IPS-18c (cell line): ENCODE measurements around the gene DCAF17.
"Not testable (repeated sequence)": the region's sequence is repeated elsewhere in the genome, so short reads cannot be mapped to it uniquely, and the experiment has no call there.

ENCODE experiments used
- H3K4me3 ChIP-seq: 2 replicates; pipeline ENCODE4 v1.7.0; 2013; ENCODE audit warnings: low read depth, mild to moderate bottlenecking, low read length, moderate library complexity; ENCODE audit not compliant: insufficient read depth
- H3K9me3 ChIP-seq: one replicate; pipeline ENCODE4 v1.6.1; 2013; ENCODE audit warnings: mild to moderate bottlenecking, low read length, moderate library complexity; ENCODE audit not compliant: control insufficient read depth, insufficient read depth

Gene DCAF17

DNA sequence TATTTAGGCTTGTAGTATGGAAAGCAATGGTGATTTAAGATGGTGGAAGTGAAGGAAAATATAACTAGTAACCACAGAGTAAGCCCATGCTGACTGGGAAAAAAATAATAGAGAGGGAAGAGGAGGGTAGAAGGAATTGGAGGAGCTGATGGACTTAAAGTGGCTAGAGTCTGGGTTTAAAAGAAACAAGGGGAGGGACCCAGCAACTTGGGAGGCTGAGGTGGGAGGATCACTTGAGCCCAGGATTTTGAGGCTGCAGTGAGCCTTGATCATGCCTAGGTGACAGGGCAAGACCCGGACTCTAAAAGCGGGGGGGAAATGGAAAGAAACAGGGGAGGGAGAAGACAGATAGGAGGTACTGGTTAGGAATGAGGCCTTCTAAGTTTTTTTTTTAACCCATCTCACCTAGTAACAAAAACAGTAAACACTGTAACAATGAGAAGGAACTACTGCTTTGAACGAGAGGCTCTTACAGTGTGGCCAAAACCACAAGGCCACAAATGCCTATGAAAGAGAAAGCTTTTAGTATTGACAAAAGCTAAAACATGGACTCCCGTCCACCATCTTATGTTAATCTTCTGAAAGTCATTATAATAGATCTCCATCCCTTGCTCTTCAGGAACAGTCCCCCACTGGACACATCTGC, 26.9 kb upstream of the DCAF17 start:
- Histone ChIP-seq H3K9me3 (no peaks in the 10 kb centered on the region), H3K4me3 (no peak overlapping the region)

DNA sequence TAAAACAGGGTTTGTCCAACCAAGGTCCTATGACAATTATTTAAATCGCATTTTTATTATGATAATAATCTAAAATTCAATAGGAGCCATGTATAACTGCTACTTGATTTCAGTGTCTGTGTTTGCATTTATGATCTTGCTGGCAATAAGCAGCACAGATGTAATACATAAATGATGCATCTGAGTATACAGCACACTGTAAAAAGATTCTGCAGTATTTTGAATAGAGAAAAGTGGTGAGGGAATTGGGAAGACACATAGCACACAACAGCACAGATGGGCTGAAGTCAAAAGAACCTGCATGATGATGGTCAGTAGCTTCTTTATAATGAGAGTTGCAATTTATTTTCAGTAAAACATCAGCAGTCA, 26.4 kb upstream of the DCAF17 start:
- H3K4me3 ChIP-seq, result no peak overlapping the region

DNA sequence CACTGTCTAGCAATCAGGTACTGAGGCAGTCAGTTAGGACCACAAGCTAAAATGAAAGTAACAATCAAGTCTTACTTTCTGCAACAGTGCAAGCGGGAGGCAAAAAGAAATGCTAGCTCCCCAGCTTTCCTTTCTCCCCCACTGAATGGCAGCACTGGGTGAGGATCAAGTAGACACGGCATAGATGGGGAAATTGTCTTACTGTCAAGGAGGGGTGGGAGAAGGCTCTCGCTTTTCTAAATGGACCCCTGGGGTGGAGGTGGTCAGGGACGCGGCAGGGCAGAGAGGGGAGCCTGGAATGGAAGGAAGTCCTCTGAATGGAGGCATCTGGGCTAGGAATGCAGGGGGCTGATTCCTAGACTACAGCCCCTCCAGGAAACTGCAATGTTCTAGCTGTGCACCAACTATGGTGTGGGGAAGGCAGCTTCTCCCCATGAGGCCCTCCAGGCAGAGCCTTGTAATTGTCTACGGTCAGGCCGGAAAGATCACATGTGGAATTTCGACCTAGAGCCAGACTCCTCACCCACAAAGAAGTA, 24.5 kb upstream of the DCAF17 start:
- no peak overlapping the region for H3K4me3 ChIP-seq
- no peaks in the 10 kb centered on the region for H3K9me3 ChIP-seq

More for the DNA sequence above, 26.4 kb upstream of the DCAF17 start:
- H3K9me3 ChIP-seq, result no peaks in the 10 kb centered on the region

DNA sequence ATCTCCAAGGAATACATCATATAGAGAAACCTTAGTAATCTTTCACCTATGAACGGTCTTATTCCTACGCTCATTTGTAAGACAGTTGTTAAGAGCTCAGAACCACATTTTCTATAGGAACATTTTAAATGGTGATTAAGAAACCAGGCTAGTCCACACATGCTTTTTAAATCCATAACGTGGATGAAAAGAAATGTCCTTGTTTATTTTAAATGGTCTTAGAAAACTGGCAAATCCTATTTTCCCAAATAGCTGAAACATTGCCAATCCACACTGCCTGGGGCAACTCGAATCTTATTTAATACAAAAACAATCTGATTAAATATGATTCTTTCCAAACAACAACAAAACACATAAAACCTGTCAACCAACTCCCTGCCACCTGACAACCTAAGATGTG, 23.9 kb upstream of the DCAF17 start:
- no peaks in the 10 kb centered on the region for H3K9me3 ChIP-seq
- H3K4me3 ChIP-seq, result no peak overlapping the region

DNA sequence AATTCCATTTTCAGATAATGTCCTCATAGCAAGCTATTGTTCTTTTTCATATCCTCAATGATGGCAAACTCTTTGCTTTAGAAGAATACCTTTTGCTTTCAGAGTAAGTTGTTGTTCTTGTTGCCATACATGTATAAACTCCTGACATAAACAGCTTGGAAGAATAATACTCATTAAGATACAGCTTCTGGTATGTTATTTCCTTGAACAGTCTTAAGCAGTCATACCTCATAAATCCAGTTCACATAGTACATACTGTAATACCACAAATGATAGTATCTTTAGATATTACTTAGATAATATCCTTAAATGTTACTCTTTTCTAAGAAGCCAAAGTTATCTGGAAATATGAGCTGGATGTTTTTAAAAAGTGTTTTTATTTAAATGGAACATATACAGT, 23.4 kb upstream of the DCAF17 start:
- Histone ChIP-seq H3K9me3 (no peaks in the 10 kb centered on the region), H3K4me3 (no peak overlapping the region)

DNA sequence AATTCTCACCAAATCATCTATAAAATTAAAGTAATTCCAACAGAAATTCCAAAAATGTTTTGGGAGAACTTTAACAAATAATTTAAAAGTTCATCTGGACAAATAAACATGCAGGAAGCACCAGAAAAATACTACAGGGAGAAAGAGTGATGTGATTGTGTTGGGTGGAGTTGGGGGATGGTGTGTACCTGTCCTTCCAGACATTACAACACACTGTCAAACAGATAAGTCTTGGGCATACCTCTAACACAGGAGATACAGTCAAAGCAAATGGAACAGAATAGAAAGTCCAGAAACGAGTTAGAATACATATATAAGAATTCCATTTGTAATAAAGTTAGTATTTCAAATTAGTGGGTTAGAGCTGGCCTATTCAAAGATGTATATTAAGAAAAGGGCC, 22.8 kb upstream of the DCAF17 start:
- H3K9me3 ChIP-seq, result no peaks in the 10 kb centered on the region
- no peak overlapping the region for H3K4me3 ChIP-seq

DNA sequence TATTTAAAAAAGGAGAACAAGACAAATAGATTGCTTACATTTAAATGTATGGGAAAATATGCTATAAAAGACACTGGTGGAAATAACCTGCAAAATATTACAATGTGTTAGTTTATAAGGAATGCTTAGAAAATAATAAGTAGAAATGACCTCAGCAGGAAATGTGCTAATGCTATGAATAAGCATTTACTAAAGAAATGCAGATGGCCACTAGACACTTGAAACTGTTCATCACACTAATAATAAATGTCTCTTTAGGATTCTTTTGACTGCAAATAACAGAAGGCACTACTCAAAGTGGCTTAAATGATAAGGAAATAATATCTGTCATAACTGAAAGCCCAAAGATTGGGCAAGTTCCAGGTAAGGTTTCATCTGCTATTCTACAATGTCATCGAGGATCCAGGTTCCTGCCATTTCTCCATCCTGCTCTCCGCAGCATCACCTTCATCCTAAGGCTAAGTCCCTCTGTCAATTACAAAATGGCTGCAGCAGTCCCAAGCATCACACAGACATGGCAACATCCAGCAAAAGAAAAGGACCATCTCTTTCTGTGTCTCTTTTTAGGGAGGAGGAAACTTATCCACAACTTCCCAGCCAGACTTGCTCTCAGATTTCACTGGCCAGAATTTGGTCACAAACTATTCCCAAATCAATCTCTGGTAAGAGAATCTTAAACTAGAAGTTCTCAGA, 22.1 kb upstream of the DCAF17 start:
- H3K4me3 ChIP-seq, result no peak overlapping the region
- no peaks in the 10 kb centered on the region for H3K9me3 ChIP-seq

DNA sequence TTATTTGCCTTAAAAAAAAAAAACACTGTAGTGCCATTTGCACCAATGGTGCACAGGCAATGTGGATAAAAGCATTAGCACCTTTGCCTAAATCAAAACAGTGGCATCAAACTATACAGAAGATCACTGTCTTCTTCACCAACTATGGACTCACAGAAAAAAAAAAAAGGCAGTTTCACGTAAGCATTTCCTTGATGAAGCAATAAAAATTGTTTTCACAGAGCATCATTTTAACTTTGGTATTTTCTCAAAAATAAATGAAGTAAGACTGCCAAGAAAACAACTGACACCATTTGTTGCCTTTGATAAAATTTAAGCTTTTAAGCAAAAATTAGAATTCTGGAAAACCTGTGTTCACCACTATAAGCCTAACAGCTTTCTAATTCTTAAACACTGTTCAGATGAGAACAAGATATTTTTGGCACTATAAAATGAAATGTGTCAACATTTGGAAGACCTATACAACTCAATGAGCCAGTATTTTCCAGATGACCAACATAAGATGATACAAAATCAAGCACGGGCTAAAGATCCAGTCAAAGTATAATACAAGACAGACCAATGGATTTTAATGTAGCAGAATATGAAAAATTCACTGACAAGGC, 21.4 kb upstream of the DCAF17 start:
- Histone ChIP-seq H3K4me3 (no peak overlapping the region), H3K9me3 (no peaks in the 10 kb centered on the region)

DNA sequence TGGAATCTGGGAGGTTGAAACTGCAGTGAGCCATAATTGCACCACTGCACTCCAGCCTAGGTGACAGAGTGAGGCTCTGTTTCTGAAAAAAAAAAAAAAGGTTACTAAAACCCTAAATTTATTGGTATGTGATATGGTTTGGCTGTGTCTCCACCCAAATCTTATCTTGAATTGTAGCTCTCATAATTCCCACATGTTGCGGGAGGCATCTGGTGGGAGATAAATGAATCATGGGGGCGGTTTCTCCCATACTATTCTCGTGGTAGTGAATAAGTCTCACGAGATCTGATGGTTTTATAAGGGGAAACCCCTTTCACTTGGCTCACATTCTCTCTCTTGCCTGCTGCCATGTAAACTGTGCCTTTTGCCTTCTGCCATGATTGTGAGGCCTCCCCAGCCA, 19.4 kb upstream of the DCAF17 start:
- H3K4me3 ChIP-seq, H3K9me3 ChIP-seq: not testable (repeated sequence)

DNA sequence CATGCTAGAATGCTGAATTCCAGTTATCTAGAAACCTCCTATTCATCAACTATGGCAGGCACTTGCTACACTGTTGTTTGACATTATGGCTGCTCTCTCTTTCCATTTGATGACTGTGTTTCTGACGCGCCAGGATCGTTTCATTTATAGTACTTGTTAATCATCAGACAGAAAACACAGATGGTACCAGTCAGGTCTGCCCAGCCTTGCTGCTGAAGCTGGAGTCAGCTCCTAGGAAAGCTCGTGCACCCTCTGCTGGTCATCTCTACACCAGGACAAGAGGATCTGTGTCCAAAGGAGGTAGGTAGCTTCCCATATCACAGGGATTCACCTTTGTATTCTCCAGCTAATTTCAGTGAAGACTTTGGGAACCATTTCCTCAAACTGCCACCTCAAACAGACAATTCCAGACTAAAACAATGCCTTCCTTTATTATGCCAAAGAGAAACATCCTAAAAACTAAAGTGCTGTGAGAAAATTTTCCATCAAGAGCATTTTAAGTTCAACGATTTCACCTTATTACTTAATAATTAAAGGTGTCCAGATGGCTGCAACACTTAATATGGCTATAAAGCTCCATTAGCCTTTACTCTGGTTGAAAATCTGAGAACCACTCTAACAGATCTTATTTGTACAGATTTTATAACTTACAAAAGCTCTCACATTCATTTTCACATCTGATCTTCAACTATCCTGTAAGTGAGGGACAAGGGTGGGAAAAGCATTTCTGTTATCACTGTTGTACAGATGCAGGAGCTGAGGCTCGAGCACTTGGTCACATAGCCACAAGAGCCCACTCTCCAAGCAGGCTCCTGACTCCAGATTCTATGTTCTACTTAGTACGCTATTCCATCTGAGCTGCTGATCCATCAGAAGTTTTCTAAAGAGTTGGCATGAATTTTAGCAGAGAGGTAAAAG, 17.8 kb upstream of the DCAF17 start:
- Histone ChIP-seq H3K4me3 (no peak overlapping the region), H3K9me3 (no peaks in the 10 kb centered on the region)

DNA sequence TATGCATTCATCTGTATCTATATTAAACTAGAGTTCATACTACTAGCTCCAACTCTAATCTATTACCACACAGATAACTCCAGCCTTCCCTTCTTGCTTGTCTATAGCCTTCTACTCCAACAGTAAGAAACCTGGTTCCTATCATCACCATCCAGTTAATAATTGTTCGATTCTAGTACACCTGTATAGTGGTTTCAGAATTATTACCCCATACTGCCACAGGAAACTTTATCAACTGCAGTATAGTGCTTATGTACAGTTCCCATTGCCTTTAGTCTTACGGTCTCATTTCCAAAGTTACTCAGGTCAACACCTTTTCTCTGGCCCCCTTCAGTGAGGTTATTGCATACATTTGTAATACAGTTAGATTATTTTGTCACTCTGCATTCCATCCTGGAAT, 14.7 kb upstream of the DCAF17 start:
- H3K4me3 ChIP-seq, result no peak overlapping the region
- H3K9me3 ChIP-seq, result peaks cover 6% of the 10 kb centered on the region

DNA sequence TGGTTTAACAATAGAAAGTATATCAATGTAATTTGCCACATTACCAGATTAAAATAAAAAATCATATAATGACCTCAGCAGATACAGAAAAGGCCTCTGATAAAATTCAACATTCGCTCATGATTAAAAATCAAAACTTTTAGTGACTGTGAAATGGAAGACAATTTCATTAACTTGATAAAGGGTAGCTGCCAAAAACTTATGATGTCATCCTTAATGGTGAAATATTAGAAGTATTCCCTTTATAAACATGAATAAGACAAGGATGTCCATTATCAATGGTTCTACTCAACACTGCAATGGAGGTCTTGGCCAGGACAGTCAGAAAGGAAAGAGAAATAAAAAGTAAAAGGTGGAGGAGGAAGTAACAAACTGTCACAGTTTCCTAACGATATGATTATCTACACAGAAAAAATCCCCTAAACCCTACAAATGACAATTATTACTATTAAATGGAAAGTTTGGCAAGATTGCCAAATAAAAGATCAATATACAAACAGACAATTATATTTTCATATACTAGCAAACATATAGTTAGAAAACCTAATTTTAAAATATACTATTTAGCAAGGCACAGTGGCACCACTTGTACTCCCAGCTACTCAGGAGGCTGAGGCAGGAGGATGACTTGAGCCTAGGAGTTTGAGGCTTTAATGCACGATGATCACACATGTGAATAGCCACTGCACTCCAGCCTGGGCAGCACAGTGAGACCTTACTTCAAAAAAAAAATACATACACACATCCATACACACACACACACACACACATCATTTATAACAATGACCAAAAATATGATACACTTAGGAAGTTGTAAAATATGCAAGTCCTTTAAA, 13.1 kb upstream of the DCAF17 start:
- Histone ChIP-seq H3K4me3 (no peak overlapping the region), H3K9me3 (peaks cover 6% of the 10 kb centered on the region)

DNA sequence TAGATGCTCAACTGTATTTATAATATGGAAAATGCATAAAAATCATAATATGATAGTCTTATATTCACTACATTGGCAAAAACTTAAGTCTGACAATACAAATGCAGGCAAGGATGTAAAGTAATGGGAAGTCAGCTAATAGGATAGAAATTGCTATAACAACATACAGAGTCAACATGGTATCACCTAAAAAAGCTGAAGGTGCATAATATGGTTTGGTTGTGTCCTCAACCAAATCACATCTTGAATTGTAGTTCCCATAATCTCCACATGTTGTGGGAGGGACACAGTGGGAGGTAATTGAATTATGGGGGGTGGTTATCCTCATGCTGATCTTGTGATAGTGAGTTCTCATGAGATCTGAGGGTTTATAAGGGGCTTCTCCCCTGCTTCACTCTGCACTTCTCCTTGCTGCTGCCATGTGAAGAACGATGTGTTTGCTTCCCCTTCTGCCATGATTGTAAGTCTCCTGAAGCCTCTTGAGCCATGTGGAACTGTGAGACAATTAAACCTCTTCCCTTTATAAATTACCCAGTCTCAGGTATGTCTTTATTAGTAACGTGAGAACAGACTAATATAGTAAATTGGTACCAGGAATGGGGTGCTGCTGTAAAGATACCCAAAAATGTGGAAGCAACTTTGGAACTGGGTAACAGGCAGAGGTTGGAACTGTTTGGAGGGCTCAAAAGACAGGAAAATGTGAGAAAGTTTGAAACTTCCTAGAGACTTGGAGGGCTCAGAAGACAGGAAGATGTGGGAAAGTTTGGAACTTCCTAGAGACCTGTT, 11.1 kb upstream of the DCAF17 start:
- not testable (repeated sequence) for H3K9me3 ChIP-seq, H3K4me3 ChIP-seq

DNA sequence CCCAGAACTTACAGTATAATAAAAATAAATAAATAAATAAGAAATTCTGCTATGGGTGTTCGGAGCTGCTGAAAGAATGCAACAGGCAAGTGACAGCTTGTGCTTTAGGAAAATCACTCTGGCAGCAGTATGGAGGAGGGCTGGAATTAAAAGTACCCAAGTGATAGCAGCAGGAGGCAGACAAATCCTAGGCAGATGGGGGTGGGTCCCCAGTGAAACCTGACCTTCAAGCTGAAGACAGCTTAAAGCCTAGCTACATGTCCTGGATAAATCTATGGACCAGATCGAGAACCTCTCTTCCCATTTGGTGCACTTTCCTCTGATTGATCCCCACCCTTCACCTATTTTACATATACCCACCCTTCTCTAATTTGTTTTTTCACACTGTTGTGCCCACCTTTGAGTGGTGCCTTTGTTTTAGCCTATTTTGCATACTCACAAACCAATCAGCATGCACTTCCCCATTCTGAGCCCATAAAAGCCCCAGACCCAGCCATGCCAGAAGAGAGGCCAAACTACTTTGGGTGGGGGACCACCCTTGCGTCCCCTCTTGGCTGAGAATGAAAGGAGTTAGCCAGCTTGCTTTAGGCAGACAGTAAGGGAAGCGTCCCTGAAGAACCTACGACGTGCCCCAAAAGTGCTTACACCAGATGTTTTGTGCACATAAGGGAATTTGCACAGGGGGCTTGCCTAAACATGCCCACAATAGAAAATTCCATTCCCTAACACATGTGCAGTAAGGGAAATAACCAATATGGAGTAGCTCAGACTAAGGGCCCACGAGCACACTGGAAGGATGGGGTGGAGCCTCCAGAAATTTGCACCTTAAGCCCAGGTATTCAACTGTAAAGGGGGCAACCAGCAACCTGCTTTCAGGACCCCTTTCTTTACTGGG, 3.3 kb upstream of the DCAF17 start:
- no peaks in the 10 kb centered on the region for H3K9me3 ChIP-seq
- no peak overlapping the region for H3K4me3 ChIP-seq

DNA sequence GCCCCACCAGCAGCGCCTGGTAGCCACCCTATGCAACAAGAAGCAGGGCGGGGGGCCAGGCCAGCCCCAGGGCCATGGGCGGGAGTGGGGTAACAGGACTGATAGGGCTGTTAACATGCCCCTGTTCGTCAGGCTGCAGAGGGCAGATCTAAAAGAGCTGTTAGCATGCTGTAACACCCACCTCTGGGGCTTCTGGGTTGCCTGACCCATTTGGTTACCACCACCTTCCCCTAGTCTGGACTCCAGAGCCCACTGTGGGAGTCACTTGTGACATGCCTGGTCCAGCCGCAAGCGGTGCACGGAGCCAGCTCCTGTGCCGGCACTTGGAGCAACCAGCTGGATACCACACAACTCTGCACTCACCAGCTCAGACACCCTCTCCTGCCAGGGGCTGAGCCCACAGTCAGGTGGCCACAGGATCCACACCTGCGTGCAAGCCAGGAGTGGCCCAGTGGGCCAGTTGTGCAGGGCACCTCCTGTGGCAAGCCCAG, 2.3 kb upstream of the DCAF17 start:
- Histone ChIP-seq H3K9me3 (no peaks in the 10 kb centered on the region), H3K4me3 (no peak overlapping the region)
